Fibroblast of pulmonary artery (primary cell): ENCODE data around the gene C1orf198.

Experiments
- DNase-seq: peaks from one replicate; pipeline ENCODE4 v3.0.0-alpha.2; 2010; ENCODE audit warnings: low read depth
- H3K4me3 ChIP-seq: replicated peaks from 2 replicates; pipeline ENCODE4 v1.5.1; 2011; ENCODE audit warnings: low read depth, mild to moderate bottlenecking, control low read depth, low read length, moderate library complexity
- TF ChIP-seq, protein P1 (sequence below): IDR thresholded peaks from 2 replicates; pipeline ENCODE4 v1.5.1; 2011; ENCODE audit warnings: mild to moderate bottlenecking, control low read depth, low read length, inconsistent platforms; ENCODE audit errors: missing control alignments

The C1orf198 gene

GRCh38 chr1:230909974-230910754 lies 41.8 kb upstream of the C1orf198 start:
- no peak overlapping the region for H3K4me3 ChIP-seq
- TF ChIP-seq, protein P1, sequence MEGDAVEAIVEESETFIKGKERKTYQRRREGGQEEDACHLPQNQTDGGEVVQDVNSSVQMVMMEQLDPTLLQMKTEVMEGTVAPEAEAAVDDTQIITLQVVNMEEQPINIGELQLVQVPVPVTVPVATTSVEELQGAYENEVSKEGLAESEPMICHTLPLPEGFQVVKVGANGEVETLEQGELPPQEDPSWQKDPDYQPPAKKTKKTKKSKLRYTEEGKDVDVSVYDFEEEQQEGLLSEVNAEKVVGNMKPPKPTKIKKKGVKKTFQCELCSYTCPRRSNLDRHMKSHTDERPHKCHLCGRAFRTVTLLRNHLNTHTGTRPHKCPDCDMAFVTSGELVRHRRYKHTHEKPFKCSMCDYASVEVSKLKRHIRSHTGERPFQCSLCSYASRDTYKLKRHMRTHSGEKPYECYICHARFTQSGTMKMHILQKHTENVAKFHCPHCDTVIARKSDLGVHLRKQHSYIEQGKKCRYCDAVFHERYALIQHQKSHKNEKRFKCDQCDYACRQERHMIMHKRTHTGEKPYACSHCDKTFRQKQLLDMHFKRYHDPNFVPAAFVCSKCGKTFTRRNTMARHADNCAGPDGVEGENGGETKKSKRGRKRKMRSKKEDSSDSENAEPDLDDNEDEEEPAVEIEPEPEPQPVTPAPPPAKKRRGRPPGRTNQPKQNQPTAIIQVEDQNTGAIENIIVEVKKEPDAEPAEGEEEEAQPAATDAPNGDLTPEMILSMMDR = no peak
- no peak for DNase-seq

- no peak overlapping the region for H3K4me3 ChIP-seq
These were observed 39.3 kb upstream of the C1orf198 start for GRCh38 chr1:230907472-230908205.

GRCh38 chr1:230906226-230906625 lies 37.9 kb upstream of the C1orf198 start:
- H3K4me3 ChIP-seq = no peak overlapping the region
- TF ChIP-seq, protein P1 = no peak
- no peak for DNase-seq

More at GRCh38 chr1:230907472-230908205, 39.3 kb upstream of the C1orf198 start:
- DNase-seq = no peak
- TF ChIP-seq, protein P1 = no peak

- peak; percentile 73 for DNase-seq
- TF ChIP-seq, protein P1 = no peak
- no peak overlapping the region for H3K4me3 ChIP-seq
These were observed 37.4 kb upstream of the C1orf198 start for GRCh38 chr1:230905733-230906132.

DNA sequence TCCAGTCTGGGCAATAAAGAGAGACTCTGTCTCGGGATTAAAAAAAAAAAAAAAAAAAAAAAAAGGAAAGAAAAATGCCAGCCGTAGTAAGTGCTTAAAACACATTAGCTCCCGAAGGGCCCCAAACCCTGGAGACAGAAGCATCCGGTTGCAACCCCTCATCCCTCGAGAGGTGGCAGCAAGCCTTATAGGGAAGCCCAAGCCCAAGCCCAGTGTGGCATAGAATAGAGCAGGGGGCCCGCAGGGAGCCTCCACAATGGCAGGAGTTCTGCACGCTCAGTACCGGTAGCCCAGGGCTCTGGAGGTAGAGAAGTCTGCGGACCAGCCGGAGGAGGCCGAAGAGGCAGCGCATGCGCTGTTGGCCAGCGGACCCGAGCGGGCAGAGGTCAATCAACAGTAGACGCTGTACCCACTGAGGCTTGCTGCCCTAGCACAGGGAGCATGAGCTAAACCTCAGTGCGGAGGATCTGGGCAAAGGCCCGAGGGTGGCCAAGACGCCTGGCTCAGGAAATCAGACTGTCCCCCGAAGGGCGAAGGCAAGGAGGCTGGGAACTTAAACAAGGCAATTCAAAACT lies 34.1 kb upstream of the C1orf198 start:
- no peak for DNase-seq
- TF ChIP-seq, protein P1 = no peak
- H3K4me3 ChIP-seq = no peak overlapping the region

GRCh38 chr1:230901671-230902070 lies 33.4 kb upstream of the C1orf198 start:
- no peak for DNase-seq
- no peak overlapping the region for H3K4me3 ChIP-seq
- TF ChIP-seq, protein P1 = no peak
